Measurements from ENCODE around the gene PHLPP1. TPM values are rescaled to one million over a fixed set of nuclear protein-coding genes. Genes with fewer than 3 reads are reported as not detected.

The PHLPP1 gene
- total RNA-seq, 4 donors from 2014 or later: 15.7 to 21.8 (median 20.5) TPM

DNA sequence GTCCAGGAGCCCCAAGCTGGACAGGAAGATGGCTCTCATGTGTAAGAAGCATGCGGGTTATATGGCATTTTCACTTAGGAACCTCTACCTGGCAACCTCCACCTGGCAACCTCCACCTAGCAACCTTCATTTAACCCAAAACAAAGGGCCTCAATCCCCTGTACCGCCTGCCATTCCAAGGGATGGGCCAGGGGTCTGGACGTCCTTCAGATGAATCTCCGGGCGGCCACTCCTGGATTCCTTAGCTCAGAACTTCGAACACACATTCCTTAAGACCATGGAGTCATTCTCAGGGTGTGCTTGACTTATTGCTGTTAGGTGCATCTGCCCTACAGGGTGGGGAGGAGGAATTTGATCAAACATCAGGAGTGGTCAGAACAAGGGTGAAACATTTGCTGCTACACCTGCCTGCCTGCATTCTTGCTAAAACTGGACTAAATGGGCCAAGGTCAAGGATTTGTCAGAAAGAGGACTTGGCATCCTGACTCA lies 277.6 kb downstream of the PHLPP1 start:
- DNase-seq: no peak
- Histone ChIP-seq H3K36me3 (no peaks in the 10 kb centered on the region), H3K27me3 (no peaks in the 10 kb centered on the region), H3K27ac (no peak overlapping the region), H3K4me1 (no peaks in the 10 kb centered on the region), H3K9me3 (no peaks in the 10 kb centered on the region), H3K4me3 (no peak overlapping the region)
- TF ChIP-seq POLR2A (IDR thresholded peaks at IDR 0.05) (no peak), CTCF (IDR thresholded peaks at IDR 0.05) (no peak)

- H3K27ac ChIP-seq: no peak overlapping the region
- H3K27me3 ChIP-seq: no peaks in the 10 kb centered on the region
- no peak for DNase-seq
- H3K36me3 ChIP-seq: no peaks in the 10 kb centered on the region
- no peaks in the 10 kb centered on the region for H3K9me3 ChIP-seq
- no peak for TF ChIP-seq POLR2A (IDR thresholded peaks at IDR 0.05)
- no peak for TF ChIP-seq CTCF (IDR thresholded peaks at IDR 0.05)
- no peak overlapping the region for H3K4me3 ChIP-seq
- H3K4me1 ChIP-seq: no peaks in the 10 kb centered on the region
Measured at GRCh38 chr18:62996566-62996965, 281.2 kb downstream of the PHLPP1 start.

DNA sequence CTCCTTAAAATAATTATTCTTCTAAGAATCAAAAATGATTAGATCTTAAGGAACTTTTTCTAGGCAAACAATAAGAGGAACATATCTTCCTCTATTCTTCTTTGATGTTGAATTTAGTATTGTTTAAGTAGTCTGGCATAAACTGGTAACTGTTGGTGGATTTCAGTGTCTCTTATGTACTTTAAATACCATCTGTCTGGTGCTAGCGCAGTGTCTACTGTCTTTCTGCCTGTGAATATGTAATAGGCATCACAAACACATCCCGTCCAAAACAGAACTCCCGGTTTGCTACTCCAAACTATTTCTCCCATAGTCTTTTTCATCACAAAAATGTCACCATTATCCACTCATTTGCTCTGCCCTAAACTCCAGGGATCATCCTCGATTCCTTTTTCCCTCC lies 281.7 kb downstream of the PHLPP1 start:
- DNase-seq: no peak
- Histone ChIP-seq H3K27me3 (no peaks in the 10 kb centered on the region), H3K9me3 (no peaks in the 10 kb centered on the region), H3K4me3 (no peak overlapping the region), H3K27ac (no peak overlapping the region), H3K4me1 (no peaks in the 10 kb centered on the region), H3K36me3 (no peaks in the 10 kb centered on the region)
- TF ChIP-seq POLR2A (IDR thresholded peaks at IDR 0.05) (no peak), CTCF (IDR thresholded peaks at IDR 0.05) (no peak)

DNA sequence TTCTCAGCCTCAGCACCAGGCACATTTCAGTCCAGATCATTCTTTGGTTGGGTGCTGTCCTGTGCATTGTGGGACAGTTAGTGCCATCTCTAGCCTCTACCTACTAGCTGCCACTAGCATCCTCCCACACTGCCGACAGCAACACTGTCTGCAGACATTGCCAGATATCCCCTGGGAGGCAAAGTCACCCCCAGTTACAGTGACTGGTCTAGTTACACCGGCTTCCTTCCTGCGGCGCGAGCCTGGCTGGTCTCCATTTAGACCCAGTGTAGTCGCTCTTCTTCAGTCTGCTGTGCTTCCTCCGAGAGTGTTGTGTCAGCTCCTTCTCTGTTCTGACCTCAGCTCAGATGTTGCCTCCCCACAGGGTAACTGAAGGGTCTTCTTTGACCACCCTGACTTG lies 283.1 kb downstream of the PHLPP1 start:
- DNase-seq: no peak
- H3K4me1 ChIP-seq: no peaks in the 10 kb centered on the region
- H3K27ac ChIP-seq: no peak overlapping the region
- no peaks in the 10 kb centered on the region for H3K36me3 ChIP-seq
- H3K27me3 ChIP-seq: no peaks in the 10 kb centered on the region
- no peaks in the 10 kb centered on the region for H3K9me3 ChIP-seq
- TF ChIP-seq CTCF (IDR thresholded peaks at IDR 0.05) (no peak), POLR2A (IDR thresholded peaks at IDR 0.05) (no peak)
- H3K4me3 ChIP-seq: no peak overlapping the region

- Histone ChIP-seq H3K36me3 (no peaks in the 10 kb centered on the region), H3K4me3 (no peak overlapping the region), H3K4me1 (no peaks in the 10 kb centered on the region), H3K27ac (no peak overlapping the region), H3K27me3 (no peaks in the 10 kb centered on the region), H3K9me3 (no peaks in the 10 kb centered on the region)
- DNase-seq: peak in 1 of 3 donors; percentile 58
- no peak for TF ChIP-seq POLR2A (IDR thresholded peaks at IDR 0.05)
- no peak for TF ChIP-seq CTCF (IDR thresholded peaks at IDR 0.05)
Measured at GRCh38 chr18:62999392-62999791, 284.1 kb downstream of the PHLPP1 start.

DNA sequence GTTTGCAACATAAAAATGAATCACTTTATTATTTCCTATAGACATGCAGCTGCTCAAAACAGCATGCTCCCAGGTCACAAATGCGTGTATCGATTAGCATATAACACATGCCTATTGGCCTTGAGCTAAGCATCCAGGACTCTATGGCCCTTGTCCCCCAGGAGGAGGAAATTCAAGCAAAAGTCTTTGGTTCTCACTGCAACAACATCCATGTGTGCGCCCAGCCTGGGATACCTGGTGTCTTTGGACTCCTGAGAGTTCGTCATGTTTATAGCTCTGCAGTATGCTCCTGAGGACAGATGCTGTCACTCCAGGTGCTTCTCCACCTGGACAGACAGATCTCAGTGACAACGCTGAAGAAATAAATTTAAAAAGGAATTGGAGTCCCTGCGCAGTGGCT lies 284.6 kb downstream of the PHLPP1 start:
- Histone ChIP-seq H3K27me3 (no peaks in the 10 kb centered on the region), H3K4me1 (no peaks in the 10 kb centered on the region), H3K4me3 (no peak overlapping the region), H3K27ac (no peak overlapping the region), H3K9me3 (no peaks in the 10 kb centered on the region), H3K36me3 (no peaks in the 10 kb centered on the region)
- TF ChIP-seq POLR2A (IDR thresholded peaks at IDR 0.05): no peak
- TF ChIP-seq CTCF (IDR thresholded peaks at IDR 0.05): no peak
- DNase-seq: no peak

Data from Peyer's patch (tissue), 4 donors.